Mucosa of gallbladder (tissue), 1 donor: ENCODE measurements around the gene ARHGEF28. TPM values are rescaled to one million over a fixed set of nuclear protein-coding genes. Genes with fewer than 3 reads are reported as not detected.

ENCODE experiments used
- DNase-seq: peaks from one replicate; pipeline ENCODE4 v3.0.0-alpha.2; 2020; ENCODE audit warnings: low spot score
- total RNA-seq: library from RNA; stranded (reverse); gene quantifications from one replicate; pipeline ENCODE4 v1.2.1, GENCODE V29; 2021
- donor health status: DM: no; HTN: no; CAD: no.

Gene ARHGEF28
- total RNA-seq, 1 donor from 2014 or later: 29.9 TPM

- DNase-seq: peak; percentile 14
Observed at GRCh38 chr5:73780302-73781080, 154.5 kb downstream of the ARHGEF28 start.

DNA sequence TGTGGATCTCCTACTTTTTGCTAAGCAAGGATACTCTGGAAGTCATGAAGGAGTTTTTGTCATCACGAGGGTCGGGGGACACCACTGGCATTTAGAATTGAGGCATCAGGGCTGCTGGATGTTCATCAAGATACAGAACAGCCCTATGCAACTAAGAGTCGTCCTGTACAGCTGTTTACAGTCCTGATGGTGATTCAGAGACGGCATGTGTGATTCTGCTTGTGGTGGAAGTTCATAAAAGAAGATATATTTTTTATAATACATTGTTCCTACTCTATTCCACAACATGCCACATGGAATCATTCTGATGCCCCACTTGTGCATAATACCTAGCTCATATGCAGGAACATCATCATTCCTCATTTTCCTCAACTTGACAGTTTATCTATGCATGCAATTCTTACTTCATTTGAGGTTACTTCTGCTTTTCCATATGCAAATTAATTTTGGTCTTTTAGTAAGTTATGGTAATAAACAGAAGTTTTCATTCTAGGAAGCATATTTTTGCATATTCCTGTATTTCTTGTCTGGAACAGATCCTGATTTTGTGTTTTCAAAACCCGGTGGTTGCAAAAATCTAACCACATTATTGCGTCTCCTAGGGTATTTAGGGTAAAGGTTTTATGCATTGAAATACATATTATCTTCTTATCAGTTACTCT is 155.2 kb downstream of the ARHGEF28 start:
- no peak for DNase-seq

GRCh38 chr5:73783828-73784227 is 157.8 kb downstream of the ARHGEF28 start:
- no peak for DNase-seq

DNA sequence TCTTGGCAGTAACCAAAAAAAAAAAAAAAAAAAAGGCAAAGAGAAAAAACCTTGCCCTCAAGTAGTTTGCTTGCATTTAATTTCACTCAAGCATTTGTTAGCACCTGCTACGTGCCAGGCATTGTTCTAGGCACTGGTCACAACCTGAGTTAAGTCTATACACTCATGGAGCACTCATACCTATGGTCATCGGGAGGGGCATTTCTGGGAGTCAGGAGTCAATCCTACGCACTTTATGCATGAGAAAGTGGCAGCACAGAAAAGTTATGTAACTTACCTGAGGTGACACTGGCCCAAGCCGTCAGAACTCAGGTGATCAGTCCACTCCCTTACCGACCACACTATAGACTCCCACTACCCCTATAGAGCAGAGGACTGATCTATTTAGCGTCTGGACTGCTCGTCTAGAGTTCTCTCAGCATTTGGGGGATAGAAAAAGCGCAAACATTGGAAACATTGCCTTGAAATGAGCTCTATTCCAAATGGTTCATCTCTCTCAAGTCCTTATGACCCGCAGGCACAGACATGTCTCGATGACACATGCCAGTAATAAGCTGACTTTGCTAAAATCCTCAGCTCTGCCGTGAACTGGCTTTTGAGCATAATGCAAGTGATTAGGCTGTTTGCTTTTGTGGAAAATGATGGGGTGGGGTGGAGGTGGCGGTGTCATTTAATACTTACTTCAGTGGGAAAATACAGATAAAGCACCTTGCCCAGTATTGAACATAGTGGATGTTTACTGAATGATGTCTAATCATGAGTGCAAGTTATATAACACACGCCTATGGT is 160.2 kb downstream of the ARHGEF28 start:
- DNase-seq: no peak

DNA sequence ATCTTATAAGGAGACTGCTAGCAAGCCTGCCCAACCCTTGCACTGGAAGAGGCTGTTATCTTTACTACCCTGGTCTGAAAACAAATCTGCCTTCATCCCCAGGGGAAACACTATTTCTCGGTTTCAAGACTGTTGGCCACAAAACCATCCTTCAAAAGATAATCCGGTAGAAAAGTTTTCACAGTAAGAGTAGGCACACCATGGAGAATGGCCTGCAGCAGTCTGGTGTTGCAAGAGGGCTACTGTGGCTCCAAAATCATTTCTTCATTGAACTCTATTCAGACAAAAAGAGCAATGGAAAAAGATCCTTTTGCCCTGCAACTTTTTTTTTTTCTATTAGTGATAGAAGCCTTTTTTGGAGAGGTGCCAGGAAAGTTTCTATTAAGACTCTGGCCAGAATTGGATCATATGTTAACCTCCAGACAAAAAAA is 163.9 kb downstream of the ARHGEF28 start:
- DNase-seq: no peak

DNA sequence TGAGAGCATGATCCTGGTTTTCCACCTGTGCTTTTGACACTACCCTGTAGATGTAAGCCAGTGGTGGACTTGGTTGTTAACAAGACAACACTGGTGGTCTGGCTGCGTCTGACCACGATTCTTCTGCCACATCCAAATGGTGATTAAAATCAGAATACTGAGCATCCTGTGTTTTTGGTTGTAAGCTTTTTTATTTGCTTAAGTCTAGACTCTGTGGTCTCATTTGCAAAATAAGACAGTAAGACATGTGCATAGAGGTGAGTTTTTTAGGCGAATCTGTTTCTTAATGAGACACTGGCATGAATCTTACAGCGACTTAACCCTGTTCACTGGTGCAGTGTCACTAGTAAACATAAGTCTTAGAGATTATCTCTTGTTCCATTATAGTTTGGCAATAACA is 165.4 kb downstream of the ARHGEF28 start:
- DNase-seq: no peak

GRCh38 chr5:73792687-73793320 is 166.8 kb downstream of the ARHGEF28 start:
- DNase-seq: peak; percentile 76

- DNase-seq: no peak
Observed at GRCh38 chr5:73793911-73794310, 167.9 kb downstream of the ARHGEF28 start.

DNA sequence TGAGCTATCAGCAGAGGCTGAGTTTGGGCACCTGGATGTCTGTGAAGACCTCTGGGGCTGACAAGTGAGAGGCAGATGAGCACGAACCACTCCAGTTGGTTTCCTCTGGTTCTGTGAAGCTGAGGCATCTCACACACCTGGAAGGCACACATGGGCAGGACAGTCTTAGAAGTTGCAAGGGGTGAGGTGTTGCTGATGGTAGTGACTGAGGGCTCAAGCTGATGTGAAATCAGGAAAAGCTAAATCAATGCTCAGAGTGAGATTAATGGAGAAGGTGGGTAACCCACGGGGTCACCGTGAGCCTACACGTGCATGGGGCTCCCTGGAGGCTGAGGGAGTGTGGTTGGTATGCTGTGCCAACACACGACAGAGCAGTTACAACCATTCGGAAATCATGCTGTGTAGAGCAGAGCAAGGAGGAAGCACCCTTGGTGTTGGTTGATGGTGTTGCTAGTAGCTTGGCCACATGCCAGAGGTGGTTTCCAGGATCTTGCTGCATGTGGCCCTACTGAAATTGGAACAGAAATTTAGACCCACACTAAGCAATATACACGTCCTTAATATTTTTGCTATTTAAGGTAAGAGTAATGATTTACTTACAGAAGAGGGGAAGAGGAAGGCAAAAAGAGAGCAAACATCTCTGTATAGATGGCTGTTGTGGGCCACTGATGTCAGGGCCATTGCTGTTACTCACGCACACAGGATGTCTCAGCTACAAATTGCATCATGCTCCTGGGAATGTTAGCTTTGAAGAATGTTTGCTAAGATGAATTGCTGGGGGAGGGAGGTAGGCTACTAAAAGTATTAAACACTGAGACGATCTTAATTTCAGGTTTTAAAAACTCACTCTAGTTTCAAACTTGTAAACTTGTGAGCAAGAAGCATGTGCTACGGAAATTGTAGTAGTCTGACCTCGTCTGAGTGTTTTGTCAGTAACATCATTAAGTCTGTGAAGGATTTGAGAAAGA is 170.5 kb downstream of the ARHGEF28 start:
- no peak for DNase-seq

DNA sequence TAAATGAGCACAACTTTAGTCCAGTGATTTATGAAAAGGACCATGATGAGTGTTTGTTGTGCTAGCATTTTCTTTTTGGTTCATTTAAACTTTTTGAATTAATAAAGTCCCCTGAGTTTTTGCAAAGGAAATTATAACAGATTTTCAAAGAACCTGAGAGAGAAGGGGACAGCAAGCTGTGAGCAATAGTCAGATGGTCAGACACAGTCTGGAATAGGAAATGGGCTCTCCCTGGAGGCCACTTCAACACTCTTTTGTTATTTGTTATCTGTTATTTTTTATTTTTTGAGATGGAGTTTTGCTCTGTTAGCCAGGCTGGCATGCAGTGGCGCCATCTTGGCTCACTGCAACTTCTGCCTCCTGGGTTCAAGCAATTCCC is 171.1 kb downstream of the ARHGEF28 start:
- DNase-seq: no peak

DNA sequence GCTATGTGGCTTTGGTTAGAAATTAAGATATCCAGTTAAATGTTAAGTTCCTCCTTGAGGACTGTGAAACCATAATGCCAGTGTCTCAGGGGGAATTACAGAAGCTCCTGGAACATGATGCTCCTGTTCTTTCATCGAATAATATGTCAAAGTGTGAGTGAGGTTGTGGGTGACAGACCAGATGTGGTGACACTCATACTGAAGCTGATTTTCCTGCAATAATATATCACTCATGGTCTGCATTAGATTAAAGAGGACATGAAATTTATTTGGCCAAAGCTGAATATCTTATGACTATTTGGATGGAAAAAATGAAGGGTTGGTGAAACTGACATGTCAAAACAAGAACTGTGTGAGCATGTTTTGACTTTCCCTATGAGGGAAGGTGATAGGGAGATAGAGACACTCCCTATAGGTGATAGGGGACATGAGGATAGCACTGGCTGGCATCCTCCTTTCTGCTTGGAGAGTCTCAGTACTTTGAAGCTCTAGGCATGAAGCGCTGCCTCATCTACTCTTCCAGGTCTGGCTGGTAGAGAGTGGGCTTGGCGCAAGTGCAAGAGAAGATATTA is 173.5 kb downstream of the ARHGEF28 start:
- DNase-seq: no peak

DNA sequence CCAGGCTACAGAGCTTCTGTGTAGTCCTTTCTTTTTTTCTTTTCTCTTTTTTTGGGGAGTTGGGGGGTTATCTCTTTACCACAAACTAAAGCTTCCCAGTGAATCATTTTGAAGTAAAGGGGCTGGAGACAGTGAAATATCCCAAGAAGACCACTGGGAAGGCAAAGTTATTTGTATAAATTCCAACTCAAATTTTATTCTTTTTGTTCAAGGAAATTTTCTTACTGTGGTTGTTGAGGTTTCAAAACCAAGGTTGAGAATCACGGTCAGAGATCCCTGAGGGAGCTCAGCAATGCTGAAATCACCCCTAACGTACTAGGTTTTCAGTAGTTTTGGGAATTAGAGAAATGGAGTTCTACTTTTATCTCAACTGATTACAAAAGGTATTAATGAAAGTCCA is 175.7 kb downstream of the ARHGEF28 start:
- DNase-seq: no peak

DNA sequence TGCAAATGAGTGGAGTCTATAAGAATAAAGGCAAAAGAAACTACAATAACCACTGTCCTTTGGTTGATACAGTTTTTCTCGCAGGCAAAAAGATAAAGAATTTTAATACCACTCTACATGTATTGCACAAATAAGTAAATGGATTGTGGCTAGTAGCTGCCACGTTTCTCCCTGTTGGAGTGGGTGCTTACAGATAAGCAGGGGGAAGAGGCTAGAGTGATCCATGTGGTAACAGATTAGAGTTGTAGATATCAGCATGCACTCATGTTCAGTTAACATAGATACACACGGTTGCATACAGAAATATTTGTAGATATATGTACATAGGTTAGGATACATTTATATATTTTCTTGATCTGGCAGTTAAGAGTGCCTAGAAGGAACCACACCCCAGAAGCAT is 179.5 kb downstream of the ARHGEF28 start:
- no peak for DNase-seq

DNA sequence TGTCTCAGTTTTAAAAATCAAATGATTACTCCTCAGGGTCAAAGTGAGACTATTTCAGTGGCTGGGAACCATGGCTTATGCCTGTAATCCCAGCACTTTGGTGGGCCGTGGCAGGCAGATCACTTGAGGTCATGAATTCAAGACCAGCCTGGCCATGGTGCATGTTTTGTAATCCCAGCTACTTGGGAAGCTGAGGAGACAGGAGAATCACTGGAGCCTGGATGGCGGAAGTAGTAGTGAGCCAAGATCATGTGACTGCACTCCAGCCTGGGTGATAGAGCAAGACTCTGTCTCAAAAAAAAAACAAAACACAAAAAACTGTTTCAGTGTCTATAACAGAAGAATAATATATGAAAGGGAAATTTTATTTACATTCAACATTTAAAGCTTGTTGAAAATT is 182.9 kb downstream of the ARHGEF28 start:
- no peak for DNase-seq

- DNase-seq: no peak
Observed at GRCh38 chr5:73810429-73810828, 184.4 kb downstream of the ARHGEF28 start.

DNA sequence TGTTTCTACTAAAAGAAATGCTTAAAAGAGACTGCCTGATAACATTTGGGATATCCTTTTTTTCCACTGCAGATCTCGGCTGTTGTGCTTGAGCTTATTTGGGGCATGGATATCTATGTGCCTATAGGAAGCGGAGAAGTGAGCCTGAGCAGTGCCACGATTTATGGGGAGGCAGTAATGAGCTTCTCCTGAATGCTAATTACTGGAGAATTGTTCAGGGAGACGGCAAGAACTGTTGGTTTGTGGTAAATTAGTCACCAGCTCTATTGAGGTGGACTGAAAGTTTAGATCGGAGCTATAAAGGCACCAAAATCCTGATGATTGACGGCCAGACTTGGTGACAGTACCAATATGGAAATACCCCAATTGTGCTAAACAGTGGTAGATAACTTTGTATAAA is 186.5 kb downstream of the ARHGEF28 start:
- no peak for DNase-seq

DNA sequence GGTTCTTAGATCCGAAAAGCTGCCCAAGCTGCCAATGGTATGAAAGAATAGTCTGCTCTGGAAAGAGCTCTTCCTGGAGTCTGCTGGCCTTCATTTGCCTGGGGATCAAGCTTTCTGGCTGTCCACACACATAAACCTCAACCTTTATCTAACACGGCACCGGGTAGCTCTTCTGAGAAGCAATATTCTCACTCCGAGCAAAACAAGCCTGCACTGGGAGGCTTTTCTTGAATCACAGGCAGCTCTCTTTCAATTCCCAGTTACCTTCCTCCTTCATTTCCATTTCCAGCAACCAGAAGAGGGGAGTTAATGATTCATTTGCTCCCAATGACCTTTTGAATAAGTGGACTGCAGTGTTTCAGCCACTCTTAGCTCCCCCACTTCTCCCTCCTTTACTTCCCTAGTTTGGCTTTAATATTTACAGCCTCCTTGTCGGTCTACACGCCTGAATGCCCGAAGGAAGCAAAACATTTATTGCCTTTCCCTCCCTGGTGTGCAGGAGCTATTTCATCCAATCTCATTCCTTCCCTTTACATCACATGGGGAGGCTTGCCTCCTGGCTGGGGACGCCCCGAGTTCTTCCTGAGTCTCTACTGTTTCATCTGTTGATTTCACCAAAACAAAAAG is 187.1 kb downstream of the ARHGEF28 start:
- DNase-seq: peak; percentile 43

DNA sequence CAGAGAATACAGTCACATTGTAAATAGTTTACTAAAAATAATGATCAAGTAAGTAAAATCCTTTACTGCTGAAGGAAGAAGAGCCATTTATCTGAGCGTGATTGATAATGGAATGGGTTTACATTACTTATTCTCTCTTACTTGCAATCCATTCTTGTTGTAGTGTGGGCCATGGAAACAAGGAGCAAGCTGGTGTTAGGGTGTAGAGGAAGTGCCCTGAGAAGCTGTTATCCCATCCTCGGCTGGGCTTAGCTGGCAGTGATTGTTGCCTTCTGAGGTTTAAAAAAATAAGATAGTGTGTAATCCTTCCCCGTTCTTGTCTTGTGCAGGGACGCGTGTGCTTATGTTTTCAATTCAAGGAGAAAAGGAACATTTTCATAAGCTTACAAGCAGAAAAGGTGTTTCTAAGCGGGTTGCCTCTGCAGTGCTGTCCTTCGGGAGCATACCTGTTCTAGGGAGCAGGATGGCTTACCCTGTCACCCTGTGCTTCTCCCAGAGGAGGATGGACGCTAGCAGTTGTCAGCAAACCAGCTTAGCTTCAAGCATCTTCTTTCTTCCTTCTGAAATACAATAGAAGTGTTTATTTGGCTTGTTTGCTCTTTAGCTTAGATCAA is 188.3 kb downstream of the ARHGEF28 start:
- DNase-seq: no peak

DNA sequence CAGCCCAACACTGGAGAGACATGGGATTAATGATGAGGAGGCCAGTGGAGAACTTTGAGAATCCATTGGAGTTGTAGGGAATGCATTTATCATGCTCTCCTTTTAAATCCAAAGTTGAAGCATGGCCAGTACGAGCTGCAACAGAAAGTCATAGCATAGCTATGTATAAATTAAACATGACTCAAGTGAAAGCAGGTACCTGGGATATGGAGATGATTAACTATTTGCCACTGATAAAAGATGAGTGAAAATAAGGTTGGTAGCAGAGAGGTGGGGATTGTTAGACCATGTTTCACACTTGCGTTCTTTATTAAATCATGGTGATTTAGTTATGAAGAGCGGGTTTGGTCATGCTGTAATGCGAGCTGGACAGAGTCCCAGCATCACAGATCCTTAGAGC is 189.6 kb downstream of the ARHGEF28 start:
- no peak for DNase-seq
